Adipocyte (in vitro differentiated cells): Measurements from ENCODE around the gene MOB3B.

Source experiments
- DNase-seq: peaks from one replicate; pipeline ENCODE4 v3.0.0-alpha.2; 2015; ENCODE audit warnings: low read depth
- H3K27me3 ChIP-seq: replicated peaks from 2 replicates; pipeline ENCODE4 v1.7.0; 2013; ENCODE audit warnings: mild to moderate bottlenecking, low read length, moderate library complexity; ENCODE audit not compliant: control insufficient read depth, insufficient read depth
- H3K36me3 ChIP-seq: 2 replicates; pipeline ENCODE4 v1.7.0; 2013; ENCODE audit warnings: low read length, mild to moderate bottlenecking, moderate library complexity; ENCODE audit not compliant: control insufficient read depth, insufficient read depth, severe bottlenecking
- H3K4me1 ChIP-seq: 2 replicates; pipeline ENCODE4 v1.7.0; 2013; ENCODE audit warnings: mild to moderate bottlenecking, low read length, moderate library complexity; ENCODE audit not compliant: control insufficient read depth, insufficient read depth
- H3K4me3 ChIP-seq: 2 replicates; pipeline ENCODE4 v1.7.0; 2013; ENCODE audit warnings: mild to moderate bottlenecking, low read length, moderate library complexity
- H3K9ac ChIP-seq: 2 replicates; pipeline ENCODE4 v1.7.0; 2013; ENCODE audit warnings: mild to moderate bottlenecking, low read length, moderate library complexity
- H3K9me3 ChIP-seq: 2 replicates; pipeline ENCODE4 v1.7.0; 2013; ENCODE audit warnings: mild to moderate bottlenecking, low read length, moderate library complexity; ENCODE audit not compliant: control insufficient read depth

The MOB3B gene

GRCh38 chr9:27329291-27329690 is 200.3 kb downstream of the MOB3B start:
- Histone ChIP-seq H3K4me1 (peaks cover 5% of the 10 kb centered on the region), H3K27me3 (peaks cover 16% of the 10 kb centered on the region), H3K36me3 (no peaks in the 10 kb centered on the region), H3K9ac (no peak overlapping the region), H3K4me3 (no peak overlapping the region), H3K9me3 (no peaks in the 10 kb centered on the region)
- DNase-seq, result no peak

- H3K27me3 ChIP-seq, result peaks cover 18% of the 10 kb centered on the region
- H3K4me1 ChIP-seq, result peaks cover 3% of the 10 kb centered on the region
- DNase-seq, result no peak
- H3K9me3 ChIP-seq, result no peaks in the 10 kb centered on the region
- H3K36me3 ChIP-seq, result no peaks in the 10 kb centered on the region
- no peak overlapping the region for H3K9ac ChIP-seq
- no peak overlapping the region for H3K4me3 ChIP-seq
Measured at GRCh38 chr9:27328483-27328882, 201.1 kb downstream of the MOB3B start.

GRCh38 chr9:27311184-27311583 is 218.4 kb downstream of the MOB3B start:
- no peak for DNase-seq
- H3K4me3 ChIP-seq, result no peak overlapping the region
- H3K9ac ChIP-seq, result no peak overlapping the region
- peaks cover 3% of the 10 kb centered on the region for H3K4me1 ChIP-seq
- H3K36me3 ChIP-seq, result no peaks in the 10 kb centered on the region
- H3K27me3 ChIP-seq, result no peaks in the 10 kb centered on the region
- peaks cover 3% of the 10 kb centered on the region for H3K9me3 ChIP-seq

- no peak overlapping the region for H3K4me3 ChIP-seq
- no peaks in the 10 kb centered on the region for H3K36me3 ChIP-seq
- no peak overlapping the region for H3K9ac ChIP-seq
- no peak for DNase-seq
- peaks cover 3% of the 10 kb centered on the region for H3K4me1 ChIP-seq
- peaks cover 8% of the 10 kb centered on the region for H3K9me3 ChIP-seq
- H3K27me3 ChIP-seq, result no peaks in the 10 kb centered on the region
Measured at GRCh38 chr9:27310582-27310981, 219.0 kb downstream of the MOB3B start.

- H3K36me3 ChIP-seq, result no peaks in the 10 kb centered on the region
- DNase-seq, result no peak
- H3K4me3 ChIP-seq, result no peak overlapping the region
- H3K9me3 ChIP-seq, result peaks cover 11% of the 10 kb centered on the region
- H3K27me3 ChIP-seq, result no peaks in the 10 kb centered on the region
- peaks cover 3% of the 10 kb centered on the region for H3K4me1 ChIP-seq
- H3K9ac ChIP-seq, result no peak overlapping the region
Measured at GRCh38 chr9:27308691-27309390, 220.8 kb downstream of the MOB3B start.

- DNase-seq, result no peak
- no peaks in the 10 kb centered on the region for H3K36me3 ChIP-seq
- no peak overlapping the region for H3K4me3 ChIP-seq
- peaks cover 8% of the 10 kb centered on the region for H3K4me1 ChIP-seq
- peaks cover 11% of the 10 kb centered on the region for H3K9me3 ChIP-seq
- H3K27me3 ChIP-seq, result no peaks in the 10 kb centered on the region
- no peak overlapping the region for H3K9ac ChIP-seq
Measured at GRCh38 chr9:27304521-27304920, 225.1 kb downstream of the MOB3B start.

- Histone ChIP-seq H3K36me3 (no peaks in the 10 kb centered on the region), H3K27me3 (no peaks in the 10 kb centered on the region), H3K9me3 (peaks cover 11% of the 10 kb centered on the region), H3K4me3 (peak overlapping the region; percentile 67), H3K9ac (no peak overlapping the region), H3K4me1 (peaks cover 8% of the 10 kb centered on the region)
- DNase-seq, result peak; percentile 2
Measured at GRCh38 chr9:27303219-27303618, 226.4 kb downstream of the MOB3B start.

GRCh38 chr9:27297050-27297449 is 232.6 kb downstream of the MOB3B start, which contains the start of gene EQTN:
TSS of gene EQTN (minus strand) at chr9:27297150. CDS start at chr9:27297055, 95 bp downstream.
- H3K4me3 ChIP-seq, result no peak within 1 kb of the TSS
- no peaks in the 10 kb centered on the region for H3K9me3 ChIP-seq
- no peaks in the 10 kb centered on the region for H3K36me3 ChIP-seq
- peaks cover 19% of the 10 kb centered on the region for H3K4me1 ChIP-seq
- H3K9ac ChIP-seq, result no peak within 1 kb of the TSS
- no peaks in the 10 kb centered on the region for H3K27me3 ChIP-seq
- DNase-seq, result no peak

- DNase-seq, result no peak
- H3K9me3 ChIP-seq, result no peaks in the 10 kb centered on the region
- no peaks in the 10 kb centered on the region for H3K36me3 ChIP-seq
- peaks cover 19% of the 10 kb centered on the region for H3K4me1 ChIP-seq
- H3K9ac ChIP-seq, result no peak overlapping the region
- no peaks in the 10 kb centered on the region for H3K27me3 ChIP-seq
- no peak overlapping the region for H3K4me3 ChIP-seq
Measured at GRCh38 chr9:27293996-27294395, 235.6 kb downstream of the MOB3B start.

- no peaks in the 10 kb centered on the region for H3K27me3 ChIP-seq
- no peaks in the 10 kb centered on the region for H3K36me3 ChIP-seq
- H3K4me3 ChIP-seq, result peak overlapping the region; percentile 31
- no peaks in the 10 kb centered on the region for H3K9me3 ChIP-seq
- no peak overlapping the region for H3K9ac ChIP-seq
- peak; percentile 84 for DNase-seq
- H3K4me1 ChIP-seq, result peaks cover 19% of the 10 kb centered on the region
Measured at GRCh38 chr9:27292659-27293405, 236.8 kb downstream of the MOB3B start.

- no peak for DNase-seq
- H3K9ac ChIP-seq, result no peak overlapping the region
- no peaks in the 10 kb centered on the region for H3K27me3 ChIP-seq
- H3K4me1 ChIP-seq, result peaks cover 19% of the 10 kb centered on the region
- no peaks in the 10 kb centered on the region for H3K36me3 ChIP-seq
- H3K4me3 ChIP-seq, result no peak overlapping the region
- H3K9me3 ChIP-seq, result no peaks in the 10 kb centered on the region
Measured at GRCh38 chr9:27291292-27291691, 238.3 kb downstream of the MOB3B start.
